HG03139 (cell line): ENCODE measurements around the gene PTPRM.
"Not testable (repeated sequence)": the region's sequence is repeated elsewhere in the genome, so short reads cannot be mapped to it uniquely, and the experiment has no call there.

Experiments
- ATAC-seq: cut with Tn5 transposase; IDR thresholded peaks from one replicate; pipeline ENCODE4 v1.9.1; 2021; ENCODE audit not compliant: unreplicated experiment

The PTPRM gene

DNA sequence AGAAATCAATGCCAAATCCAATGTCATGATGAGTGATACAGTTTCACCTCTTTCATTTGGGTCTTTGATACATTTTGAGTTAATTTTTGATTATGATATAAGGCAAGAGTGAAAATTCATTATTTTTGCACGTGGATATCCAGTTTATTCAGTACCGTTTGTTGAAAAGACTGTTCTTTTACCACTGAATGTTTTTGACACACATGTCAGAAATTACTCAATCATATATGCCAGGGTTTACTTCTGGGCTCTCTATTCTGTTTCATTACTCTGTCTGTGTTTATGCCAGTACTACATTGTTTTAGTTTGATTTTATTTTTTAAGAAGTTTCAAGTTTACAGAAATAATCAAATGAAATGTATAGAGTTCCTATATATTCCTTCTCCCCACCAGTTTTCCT is 154.4 kb downstream of the PTPRM start:
- ATAC-seq: no peak

DNA sequence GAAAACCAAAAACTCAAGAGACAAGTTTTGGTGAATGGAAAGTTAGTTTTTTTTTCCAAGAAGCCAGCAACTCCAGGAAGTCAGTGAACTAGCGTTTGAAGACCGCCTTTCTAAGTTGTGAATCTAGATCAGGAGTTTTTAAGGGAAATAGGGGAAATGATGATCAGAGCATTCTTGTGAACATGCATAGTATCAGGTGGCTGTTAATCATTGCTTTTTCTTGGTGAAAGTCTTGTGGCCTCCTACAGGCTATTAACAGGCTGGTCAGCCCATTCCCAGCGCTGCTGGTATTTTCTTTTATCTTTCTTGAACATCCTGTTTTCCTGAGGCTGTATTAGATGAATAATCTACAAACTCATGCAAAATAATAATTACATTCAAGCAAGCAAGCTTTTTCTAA is 155.8 kb downstream of the PTPRM start:
- no peak for ATAC-seq

DNA sequence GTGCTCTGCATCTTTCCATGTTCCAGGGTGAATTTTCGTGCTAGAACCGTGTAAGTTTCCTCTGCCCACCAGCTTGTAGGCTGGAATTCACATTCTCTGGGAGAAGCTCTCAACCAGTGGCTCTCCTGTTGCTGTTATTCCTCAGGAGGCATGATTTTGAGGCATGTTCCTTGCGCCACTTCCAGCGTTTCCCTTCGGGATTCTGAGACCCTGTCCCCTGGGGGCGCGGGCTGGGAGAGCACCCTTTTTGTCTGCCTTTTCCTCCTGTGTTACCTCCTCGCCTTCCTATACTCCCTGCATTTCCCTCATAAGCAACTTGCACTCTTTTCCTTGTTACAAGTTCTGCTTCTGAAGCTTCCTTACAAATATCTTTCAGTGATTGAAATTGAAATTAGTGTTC is 156.4 kb downstream of the PTPRM start:
- no peak for ATAC-seq

DNA sequence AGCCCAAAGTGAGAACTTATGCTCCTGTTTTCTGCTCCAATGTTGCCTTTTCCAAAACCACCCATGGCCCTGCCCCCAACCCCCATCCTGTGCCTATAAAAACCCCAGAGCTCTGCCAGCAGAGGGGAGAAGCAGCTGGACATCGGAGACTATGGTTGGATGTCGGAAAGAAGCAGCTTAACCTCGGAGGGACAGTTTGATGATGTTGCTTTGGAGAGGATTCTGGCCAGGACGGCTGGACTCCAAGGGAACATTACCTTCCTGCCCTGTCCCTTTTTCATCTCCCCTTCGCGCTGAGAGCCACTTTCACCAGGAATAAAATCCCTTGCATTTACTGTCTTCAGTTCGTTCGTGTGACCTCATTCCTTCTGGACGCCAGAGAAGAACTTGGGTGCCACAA is 158.4 kb downstream of the PTPRM start:
- no peak for ATAC-seq

DNA sequence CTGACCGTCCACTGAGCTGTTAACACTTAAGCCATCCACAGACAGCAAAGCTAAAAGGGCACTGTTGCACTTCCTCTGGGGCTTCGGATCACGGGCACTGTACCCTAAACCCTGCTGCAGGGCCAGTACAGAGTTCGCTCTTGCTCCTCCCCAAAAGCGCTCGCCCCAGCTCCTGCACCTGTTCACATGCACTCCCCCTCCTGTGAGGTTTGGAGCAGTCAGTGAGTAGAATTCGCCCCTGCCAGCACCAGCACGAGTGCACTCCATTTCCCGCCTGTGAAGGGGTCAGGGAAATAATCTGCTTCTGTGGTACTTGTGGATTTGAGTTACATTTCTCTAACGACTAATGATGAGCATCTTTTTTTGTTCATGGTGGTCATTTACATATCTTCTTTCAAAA is 158.8 kb downstream of the PTPRM start:
- ATAC-seq: no peak

DNA sequence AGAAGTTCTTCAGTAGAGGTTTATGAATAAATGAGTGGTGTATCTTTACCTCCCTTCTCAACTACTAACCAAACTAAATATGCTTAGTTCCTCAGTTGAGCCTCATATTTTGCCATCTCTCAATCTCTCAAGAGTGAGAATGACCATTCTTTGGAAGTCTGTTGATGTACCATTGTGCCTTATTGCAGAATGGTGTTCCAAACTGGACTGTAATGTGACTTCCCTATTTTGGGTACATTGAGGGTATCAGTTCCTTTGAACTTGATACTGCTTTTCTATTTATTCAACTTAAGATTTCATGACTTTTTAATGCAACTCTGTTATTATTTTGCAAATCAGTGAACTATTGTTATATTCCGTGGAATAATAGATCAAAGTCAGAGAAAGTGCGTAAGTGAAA is 159.4 kb downstream of the PTPRM start:
- no peak for ATAC-seq

DNA sequence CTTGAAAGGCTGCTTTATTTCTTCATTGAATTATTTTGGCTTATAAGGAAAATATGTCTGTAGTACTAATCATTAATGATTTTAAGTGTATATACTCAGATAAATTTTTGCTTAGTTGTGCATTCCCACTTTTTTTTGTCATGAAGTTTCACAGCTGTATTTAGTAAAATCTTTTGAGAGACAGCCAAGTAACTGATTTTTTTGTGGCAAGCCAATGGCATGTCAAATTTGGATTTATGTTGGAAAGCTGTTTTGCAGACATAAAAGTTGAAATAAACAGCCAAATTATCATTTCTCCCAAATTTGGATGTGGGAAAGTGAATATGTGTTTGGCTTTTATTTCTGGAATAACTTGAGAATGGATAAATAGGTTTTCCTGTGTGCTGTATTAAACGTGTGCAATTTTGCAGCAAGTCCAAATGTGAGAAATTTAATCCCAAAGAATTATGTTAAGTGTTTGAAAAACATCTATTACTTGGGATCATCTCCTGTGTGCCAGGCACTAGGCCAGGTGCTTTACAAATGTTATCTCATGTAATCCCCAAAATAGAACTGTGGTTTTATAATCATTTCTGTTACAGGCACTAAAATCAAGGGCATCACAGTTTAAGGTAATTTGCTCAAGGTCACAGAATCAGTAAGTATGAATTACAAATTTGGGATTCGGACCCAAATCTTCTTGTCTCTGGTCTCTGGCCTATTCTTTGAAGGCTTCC is 160.4 kb downstream of the PTPRM start:
- no peak for ATAC-seq

DNA sequence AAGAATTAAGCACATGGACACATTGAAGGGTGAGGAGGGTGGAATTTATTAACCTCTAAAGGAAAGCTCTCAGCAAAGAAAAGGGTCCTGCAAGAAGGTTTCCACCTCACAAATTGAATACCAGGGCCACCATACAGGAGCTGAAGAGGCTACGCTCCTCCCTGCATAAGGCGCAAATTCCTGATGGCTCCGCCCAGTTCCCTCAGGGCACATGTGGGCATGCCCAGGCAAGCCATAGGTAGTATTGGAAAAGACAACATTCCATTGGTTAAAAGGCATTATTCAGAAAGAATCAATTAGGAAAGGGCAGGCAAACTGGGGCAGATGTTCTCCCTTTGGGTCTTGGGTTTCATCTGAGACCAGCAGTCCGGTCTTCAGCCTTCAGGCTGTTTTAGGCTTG is 161.2 kb downstream of the PTPRM start:
- ATAC-seq: no peak

DNA sequence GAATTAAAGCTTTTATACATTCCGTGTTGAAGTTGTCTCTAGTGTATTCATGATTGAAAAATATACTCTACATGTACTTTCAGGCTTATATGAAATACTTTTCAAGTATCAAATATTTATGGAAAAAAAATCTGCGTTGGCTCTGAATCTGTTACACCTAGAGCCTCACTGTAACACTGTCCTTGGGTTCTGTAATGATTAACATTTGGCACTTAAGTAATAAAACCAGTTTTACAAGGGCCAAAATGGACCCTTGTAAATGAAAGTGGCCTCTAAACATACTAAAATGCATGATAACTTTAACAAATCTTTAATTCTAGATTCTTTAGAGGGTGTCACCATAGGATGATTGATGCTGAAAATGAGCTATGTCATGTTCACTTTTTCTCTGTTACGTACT is 162.8 kb downstream of the PTPRM start:
- ATAC-seq: no peak

DNA sequence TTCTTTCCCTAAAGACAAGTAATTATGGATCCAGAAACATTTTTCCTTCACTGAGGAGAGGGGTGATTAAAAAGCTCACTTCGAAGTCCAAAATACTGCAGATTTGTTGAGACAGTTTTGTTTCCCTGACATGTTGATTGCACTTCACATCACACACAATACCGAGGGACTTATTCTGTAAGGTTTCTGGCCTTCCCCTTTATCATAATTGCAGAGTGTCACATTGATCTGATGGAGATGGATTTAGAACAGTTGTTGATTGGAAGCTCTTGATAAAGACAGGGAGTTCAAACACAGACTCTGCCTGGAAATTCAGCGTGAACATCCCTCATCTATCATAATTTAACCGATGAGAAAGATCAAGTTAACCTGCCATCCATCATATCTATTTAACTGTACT is 163.6 kb downstream of the PTPRM start:
- no peak for ATAC-seq

DNA sequence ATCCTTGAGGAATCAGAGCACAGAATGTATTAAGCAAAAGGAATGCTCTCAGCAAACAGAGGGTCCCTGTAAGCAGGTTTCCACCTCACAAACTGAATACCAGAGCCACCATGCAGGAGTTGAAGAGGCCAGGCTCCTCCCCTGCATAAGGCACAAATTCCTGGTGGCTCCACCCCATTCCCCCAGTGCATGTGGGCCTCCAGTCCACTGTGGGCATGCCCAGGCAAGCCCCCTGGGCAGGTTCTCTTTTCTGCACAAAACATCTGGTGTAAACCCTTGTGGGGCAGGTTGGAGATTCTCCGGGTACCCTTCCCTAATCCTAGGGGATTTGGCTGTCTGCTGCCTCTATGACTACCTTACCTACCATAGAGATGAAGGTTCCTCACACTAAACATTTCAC is 166.5 kb downstream of the PTPRM start:
- no peak for ATAC-seq

DNA sequence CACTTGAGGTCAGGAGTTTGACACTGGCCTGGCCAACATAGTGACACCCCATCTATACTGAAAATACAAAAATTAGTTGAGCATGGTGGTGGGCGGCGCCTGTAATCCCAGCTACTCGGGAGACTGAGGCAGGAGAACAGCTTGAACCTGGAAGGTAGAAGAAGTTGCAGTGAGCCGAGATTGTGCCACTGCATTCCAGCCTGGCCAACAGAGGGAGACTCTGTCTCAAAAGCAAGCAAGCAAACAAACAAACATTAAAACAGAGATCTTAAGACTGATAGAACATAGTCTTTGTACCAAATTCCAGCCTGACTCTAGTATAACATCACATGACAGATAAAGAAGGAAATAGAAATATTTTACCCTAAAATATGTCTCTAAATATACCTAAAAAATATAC is 168.1 kb downstream of the PTPRM start:
- no peak for ATAC-seq

DNA sequence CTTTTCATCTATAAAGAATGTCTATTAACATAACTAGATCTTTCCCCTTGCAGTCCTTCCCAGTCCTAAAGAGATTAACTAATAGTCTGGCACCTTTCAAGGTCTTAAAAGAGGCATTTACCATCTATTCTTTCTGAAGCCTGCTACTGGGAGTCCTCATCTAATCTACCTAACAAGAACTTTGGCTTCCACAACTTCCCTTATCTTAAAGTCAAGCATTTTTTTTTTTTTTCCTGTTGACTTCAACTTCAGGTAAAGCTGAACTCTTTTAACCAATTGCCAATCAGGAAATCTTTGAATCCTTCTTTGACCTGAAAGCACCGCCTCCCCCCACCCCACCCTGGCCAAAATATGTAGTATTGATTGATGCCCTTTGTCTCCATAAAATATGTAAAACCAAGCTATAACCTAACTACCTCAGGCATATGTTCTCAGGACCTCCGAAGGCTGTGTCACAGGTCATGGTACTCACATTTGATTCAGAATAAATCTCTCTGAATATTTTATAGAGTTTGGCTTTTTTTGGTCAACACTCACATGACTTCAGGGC is 168.6 kb downstream of the PTPRM start:
- no peak for ATAC-seq

DNA sequence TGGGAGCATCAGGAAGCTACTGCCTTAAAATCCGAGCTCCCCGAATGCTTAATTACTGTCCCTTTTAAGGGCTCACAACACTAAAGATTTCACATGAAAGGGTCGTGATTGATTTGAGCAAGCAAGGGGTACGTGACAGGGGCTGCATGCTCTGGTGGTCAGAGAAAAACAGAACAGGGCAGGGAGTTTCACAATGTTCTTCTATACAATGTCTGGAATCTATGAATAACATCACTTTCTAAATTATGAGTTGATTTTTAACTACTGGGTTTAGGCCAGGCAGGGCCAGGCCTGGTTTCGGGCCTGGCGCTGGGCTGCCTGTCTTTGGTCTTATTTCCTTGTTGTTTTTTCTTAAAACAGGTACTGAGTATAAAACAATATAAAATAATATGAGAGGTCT is 169.4 kb downstream of the PTPRM start:
- not testable (repeated sequence) for ATAC-seq

DNA sequence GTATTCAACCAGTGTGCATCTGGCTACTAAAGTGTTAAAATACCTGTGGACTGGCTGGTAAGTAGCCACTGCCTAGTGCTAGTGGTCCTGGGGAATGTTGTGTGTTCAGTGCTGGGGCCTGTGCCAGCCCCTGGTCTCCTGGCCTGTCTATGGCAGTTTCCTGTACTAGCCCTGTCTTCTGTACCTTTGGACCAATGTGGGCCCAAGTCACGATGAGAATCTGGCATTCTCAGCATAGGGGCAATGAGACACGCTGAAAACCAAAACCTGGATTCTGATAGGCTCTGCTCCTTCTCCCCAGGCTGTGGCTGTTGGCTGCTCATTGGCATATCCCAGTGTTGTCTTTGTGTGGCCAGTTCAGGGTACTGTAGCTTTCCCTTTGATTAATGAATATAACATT is 170.4 kb downstream of the PTPRM start:
- no peak for ATAC-seq

DNA sequence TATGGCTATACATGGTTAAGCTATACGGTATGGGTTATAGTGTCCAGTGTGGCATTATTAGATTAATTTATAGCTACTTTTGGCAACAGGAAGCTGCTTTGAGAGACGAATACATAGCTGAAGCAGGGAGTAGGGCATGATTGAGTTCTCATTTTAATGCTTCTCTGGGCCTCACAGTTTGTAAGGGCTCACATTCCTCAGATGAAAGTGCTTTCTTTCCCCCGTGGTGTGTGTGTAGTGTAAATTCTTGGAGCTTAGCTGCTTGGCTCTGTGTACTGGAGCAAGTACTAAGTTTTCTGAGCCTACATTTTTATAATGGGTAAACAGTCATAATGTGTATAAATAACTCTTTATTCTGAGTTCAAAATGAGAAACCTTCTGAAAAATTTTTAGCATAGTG is 173.7 kb downstream of the PTPRM start:
- no peak for ATAC-seq

DNA sequence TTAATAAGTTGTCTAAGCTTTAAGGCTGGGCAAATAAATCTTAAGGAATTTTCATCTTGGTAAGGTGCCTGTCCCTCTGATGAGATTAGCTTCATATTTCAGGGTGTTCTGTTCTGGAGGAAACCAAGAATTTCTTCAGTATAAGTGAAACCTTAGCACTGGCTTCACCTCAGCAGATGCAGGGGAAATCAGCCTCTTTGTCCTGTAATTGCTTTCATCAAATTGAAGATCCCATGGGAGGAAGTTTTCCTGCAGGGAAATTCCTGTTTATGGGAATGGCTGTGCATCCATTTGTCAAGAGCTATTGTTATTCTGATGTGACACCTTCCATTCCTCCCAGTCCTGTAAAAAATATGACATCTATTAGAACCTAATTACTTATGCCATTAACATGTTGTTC is 174.5 kb downstream of the PTPRM start:
- no peak for ATAC-seq

DNA sequence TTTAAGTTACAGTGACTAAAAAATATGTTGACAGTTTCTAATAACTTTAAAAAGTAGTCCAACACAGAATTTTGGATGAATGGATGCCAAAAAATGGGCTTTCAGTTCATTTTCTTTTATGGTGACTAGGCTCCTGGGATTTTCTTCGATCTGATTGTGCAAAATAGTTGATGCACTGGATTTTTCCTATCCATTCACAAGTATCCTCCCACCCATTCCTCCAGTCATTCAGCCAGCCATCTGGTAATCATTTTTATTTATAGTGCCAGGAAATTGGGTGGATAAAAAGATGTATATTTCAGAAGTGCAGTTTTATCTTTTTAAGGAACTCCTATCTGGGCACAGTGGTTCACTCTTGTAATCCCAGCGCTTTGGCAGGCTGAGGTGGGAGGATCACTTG is 175.1 kb downstream of the PTPRM start:
- ATAC-seq: no peak

DNA sequence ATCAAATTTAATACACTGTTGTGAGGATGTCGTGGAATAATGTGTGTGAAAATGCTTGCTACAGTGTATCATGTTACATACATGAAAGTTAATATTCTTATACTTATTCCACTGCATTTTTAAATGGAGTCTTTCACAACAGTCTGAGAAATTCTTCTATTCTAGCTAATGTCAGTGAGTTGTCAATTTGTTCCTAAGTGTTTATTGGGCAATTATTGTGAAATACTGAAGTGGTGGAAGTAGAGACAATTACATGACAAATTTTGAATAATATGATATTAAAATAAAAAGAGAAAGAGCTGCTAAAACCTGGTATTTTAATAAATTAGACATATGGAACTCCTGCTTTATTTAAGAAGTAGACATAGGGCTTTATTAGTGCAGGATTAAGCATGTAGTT is 176.1 kb downstream of the PTPRM start:
- ATAC-seq: no peak

DNA sequence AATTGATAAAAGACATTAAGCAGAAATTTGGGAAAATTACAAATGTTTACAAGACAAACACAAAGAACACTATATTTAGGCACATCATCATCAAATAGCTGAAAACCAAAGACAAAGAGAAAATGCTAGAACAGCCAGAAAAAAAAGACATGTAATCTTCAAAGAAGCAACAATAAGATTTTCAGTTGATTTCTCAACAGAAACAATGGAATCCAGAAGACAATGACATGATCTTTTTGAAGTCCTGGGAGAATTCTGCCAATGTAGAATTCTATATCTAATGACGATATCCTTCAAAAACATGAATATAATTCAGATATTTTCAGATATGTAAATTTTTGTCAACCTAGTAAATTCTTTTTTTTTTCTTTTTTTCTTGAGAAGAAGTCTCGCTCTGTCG is 179.0 kb downstream of the PTPRM start:
- ATAC-seq: no peak

DNA sequence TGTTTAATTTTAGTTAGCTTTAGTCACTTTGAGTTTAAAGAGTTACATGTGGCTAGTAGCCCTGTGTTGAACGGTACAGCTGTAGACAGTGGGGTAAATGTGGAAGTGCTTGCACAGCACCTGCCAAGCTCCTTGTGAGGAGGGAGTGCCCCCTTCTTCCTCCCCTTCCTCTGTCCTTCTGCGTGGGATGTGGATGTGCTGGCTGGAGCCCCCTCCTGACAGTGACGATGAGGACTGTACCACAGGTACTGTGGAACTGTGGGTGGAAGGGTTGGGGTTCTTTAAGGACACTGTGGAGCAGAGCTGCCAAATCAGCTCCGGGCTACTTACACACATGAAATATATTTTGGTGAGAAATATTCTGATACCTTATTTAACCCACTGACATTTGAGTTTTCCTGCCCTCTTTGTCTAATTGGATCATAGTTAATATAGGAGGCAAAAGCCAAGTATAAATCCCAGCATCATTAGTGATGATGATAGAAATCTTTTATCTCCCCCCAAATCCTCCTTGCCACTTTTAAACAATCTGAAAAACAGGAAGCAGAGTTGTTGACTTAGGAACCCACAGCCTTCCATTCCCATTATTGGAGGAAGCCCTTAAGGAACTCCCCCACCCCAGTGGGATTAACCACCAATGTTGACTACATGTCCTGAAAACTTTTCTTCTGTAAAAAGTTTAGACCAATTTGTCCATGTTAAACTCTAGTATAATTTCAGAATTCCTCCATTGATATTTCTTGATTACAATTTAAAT is 181.3 kb downstream of the PTPRM start:
- ATAC-seq: no peak

DNA sequence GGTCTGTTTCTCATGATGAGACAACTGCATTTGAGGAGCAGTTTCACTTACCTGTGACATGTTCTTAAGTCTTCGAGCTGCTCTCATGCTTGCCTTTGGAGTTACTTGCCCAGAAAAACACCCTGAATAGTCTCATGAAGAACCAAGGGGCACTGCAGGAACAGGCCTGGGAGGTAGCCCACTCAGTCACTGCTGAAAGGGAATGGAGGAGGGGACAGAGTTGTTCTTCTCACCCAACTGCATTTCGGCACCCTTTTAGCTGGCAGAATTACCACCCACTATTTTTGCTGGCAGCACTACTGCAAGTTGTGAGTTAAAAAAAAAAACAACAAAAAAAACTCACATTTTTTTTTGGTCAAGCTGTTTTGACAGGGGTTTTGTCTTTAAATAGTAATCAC is 181.9 kb downstream of the PTPRM start:
- ATAC-seq: no peak
